ENCODE data around the gene DLGAP1. TPM values are rescaled to one million over a fixed set of nuclear protein-coding genes. Genes with fewer than 3 reads are reported as not detected.
A peak's percentile ranks its signal among the peaks of the same experiment; 100 is the strongest.

Gene DLGAP1
- total and polyA plus RNA-seq, 5 donors from 2014 or later, result 0.11 to 5.4 (median 0.68) TPM

GRCh38 chr18:3878401-3878800 lies 576.7 kb downstream of the DLGAP1 start:
- no peak overlapping the region for H3K27ac ChIP-seq (ENCODE audit: insufficient read depth, low read length, poor library complexity, severe bottlenecking)
- peaks cover 0 to 2% (median 0%) of the 10 kb centered on the region in 7 donors for H3K9me3 Mint-ChIP-seq
- H3K36me3 ChIP-seq (ENCODE audit: control insufficient read depth, insufficient read depth, low read length), result no peaks in the 10 kb centered on the region
- no peaks in the 10 kb centered on the region for H3K9me3 ChIP-seq (ENCODE audit: control insufficient read depth in 2 of 2, low read length in 2 of 2)
- DNase-seq (no peak), ATAC-seq (ENCODE audit: low read depth in 2 of 2) (no peak)
- H3K4me3 Mint-ChIP-seq, result no peak overlapping the region
- H3K27me3 ChIP-seq (ENCODE audit: control insufficient read depth, insufficient read depth, low read length), result no peaks in the 10 kb centered on the region
- no peak overlapping the region for H3K4me3 ChIP-seq (ENCODE audit: low read depth, low read length)
- no peaks in the 10 kb centered on the region for H3K36me3 Mint-ChIP-seq
- H3K27ac Mint-ChIP-seq, result no peak overlapping the region
- no peaks in the 10 kb centered on the region for H3K4me1 ChIP-seq (ENCODE audit: control insufficient read depth, insufficient read depth, low read length, poor library complexity, severe bottlenecking)
- H3K27me3 Mint-ChIP-seq, result peaks cover 15% of the 10 kb centered on the region
- no peaks in the 10 kb centered on the region for H3K4me1 Mint-ChIP-seq

DNA sequence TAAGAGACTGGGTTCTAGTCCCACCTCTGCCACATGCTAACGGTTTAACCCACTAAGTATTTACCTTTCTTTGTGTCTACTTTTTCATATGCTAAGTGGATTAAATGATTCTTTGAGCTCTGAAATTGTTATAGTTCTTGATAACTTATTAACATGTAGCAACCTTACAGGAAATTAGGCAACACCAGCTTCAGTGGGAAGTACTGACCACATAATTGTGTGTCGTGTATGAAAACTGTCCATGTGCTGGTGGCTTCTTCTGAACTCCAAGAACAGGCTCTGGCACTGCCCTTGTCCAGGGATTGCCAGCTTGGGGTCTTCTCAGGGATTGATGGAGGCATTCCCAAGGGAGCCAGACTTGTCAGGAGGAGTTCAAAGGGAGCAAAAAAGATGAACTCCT lies 577.4 kb downstream of the DLGAP1 start:
- Histone ChIP-seq H3K9me3 (ENCODE audit: control insufficient read depth in 2 of 2, low read length in 2 of 2) (no peaks in the 10 kb centered on the region), H3K36me3 (ENCODE audit: control insufficient read depth, insufficient read depth, low read length) (no peaks in the 10 kb centered on the region), H3K27me3 (ENCODE audit: control insufficient read depth, insufficient read depth, low read length) (no peaks in the 10 kb centered on the region), H3K4me1 (ENCODE audit: control insufficient read depth, insufficient read depth, low read length, poor library complexity, severe bottlenecking) (no peaks in the 10 kb centered on the region), H3K4me3 (ENCODE audit: low read depth, low read length) (no peak overlapping the region), H3K27ac (ENCODE audit: insufficient read depth, low read length, poor library complexity, severe bottlenecking) (no peak overlapping the region)
- DNase-seq (no peak), ATAC-seq (ENCODE audit: low read depth in 2 of 2) (no peak)
- Mint-ChIP-seq H3K27me3 (peaks cover 10% of the 10 kb centered on the region), H3K9me3 (peaks cover 0 to 2% (median 0%) of the 10 kb centered on the region in 7 donors), H3K4me1 (no peaks in the 10 kb centered on the region), H3K27ac (no peak overlapping the region), H3K36me3 (no peaks in the 10 kb centered on the region), H3K4me3 (no peak overlapping the region)

DNA sequence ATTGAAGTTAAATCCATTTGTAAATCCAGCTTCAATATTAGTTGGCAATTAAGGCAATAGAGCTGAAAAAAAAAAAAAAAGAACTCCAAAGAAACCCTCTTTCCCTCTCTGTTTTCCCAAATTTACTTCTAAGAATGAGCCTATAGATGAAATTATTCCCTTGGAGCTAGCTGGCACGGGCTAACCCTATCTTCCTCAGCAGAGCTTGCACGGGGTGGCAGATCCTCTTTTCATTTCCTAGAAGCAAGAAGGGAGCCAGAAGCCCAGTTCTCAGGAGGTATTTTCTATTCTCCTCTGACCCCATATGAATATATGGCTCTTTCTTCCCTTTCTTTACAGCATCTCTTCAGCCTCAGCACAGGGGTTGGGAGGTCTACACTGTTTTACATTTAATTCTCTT lies 579.1 kb downstream of the DLGAP1 start:
- Mint-ChIP-seq H3K27me3 (peaks cover 12% of the 10 kb centered on the region), H3K36me3 (no peaks in the 10 kb centered on the region), H3K4me1 (no peaks in the 10 kb centered on the region), H3K27ac (no peak overlapping the region), H3K4me3 (no peak overlapping the region), H3K9me3 (peaks cover 0 to 2% (median 0%) of the 10 kb centered on the region in 7 donors)
- DNase-seq (no peak), ATAC-seq (ENCODE audit: low read depth in 2 of 2) (no peak)
- no peak overlapping the region for H3K4me3 ChIP-seq (ENCODE audit: low read depth, low read length)
- H3K27me3 ChIP-seq (ENCODE audit: control insufficient read depth, insufficient read depth, low read length), result no peaks in the 10 kb centered on the region
- H3K9me3 ChIP-seq (ENCODE audit: control insufficient read depth in 2 of 2, low read length in 2 of 2), result no peaks in the 10 kb centered on the region
- no peaks in the 10 kb centered on the region for H3K36me3 ChIP-seq (ENCODE audit: control insufficient read depth, insufficient read depth, low read length)
- no peak overlapping the region for H3K27ac ChIP-seq (ENCODE audit: insufficient read depth, low read length, poor library complexity, severe bottlenecking)
- no peaks in the 10 kb centered on the region for H3K4me1 ChIP-seq (ENCODE audit: control insufficient read depth, insufficient read depth, low read length, poor library complexity, severe bottlenecking)

- peaks cover 18% of the 10 kb centered on the region for H3K27me3 Mint-ChIP-seq
- ATAC-seq (ENCODE audit: low read depth in 2 of 2), result no peak
- no peak overlapping the region for H3K27ac Mint-ChIP-seq
- peaks cover 0 to 2% (median 0%) of the 10 kb centered on the region in 7 donors for H3K9me3 Mint-ChIP-seq
- DNase-seq, result no peak
- no peaks in the 10 kb centered on the region for H3K4me1 Mint-ChIP-seq
- no peak overlapping the region for H3K27ac ChIP-seq (ENCODE audit: insufficient read depth, low read length, poor library complexity, severe bottlenecking)
- H3K4me3 ChIP-seq (ENCODE audit: low read depth, low read length), result no peak overlapping the region
- H3K27me3 ChIP-seq (ENCODE audit: control insufficient read depth, insufficient read depth, low read length), result no peaks in the 10 kb centered on the region
- H3K4me1 ChIP-seq (ENCODE audit: control insufficient read depth, insufficient read depth, low read length, poor library complexity, severe bottlenecking), result no peaks in the 10 kb centered on the region
- no peaks in the 10 kb centered on the region for H3K9me3 ChIP-seq (ENCODE audit: control insufficient read depth in 2 of 2, low read length in 2 of 2)
- H3K36me3 Mint-ChIP-seq, result no peaks in the 10 kb centered on the region
- no peaks in the 10 kb centered on the region for H3K36me3 ChIP-seq (ENCODE audit: control insufficient read depth, insufficient read depth, low read length)
- no peak overlapping the region for H3K4me3 Mint-ChIP-seq
Measured at GRCh38 chr18:3875376-3875775, 579.7 kb downstream of the DLGAP1 start.

GRCh38 chr18:3874581-3874980 lies 580.5 kb downstream of the DLGAP1 start:
- no peaks in the 10 kb centered on the region for H3K27me3 ChIP-seq (ENCODE audit: control insufficient read depth, insufficient read depth, low read length)
- Mint-ChIP-seq H3K9me3 (peaks cover 0 to 2% (median 0%) of the 10 kb centered on the region in 7 donors), H3K27me3 (peaks cover 18% of the 10 kb centered on the region), H3K4me3 (no peak overlapping the region), H3K27ac (no peak overlapping the region), H3K36me3 (no peaks in the 10 kb centered on the region), H3K4me1 (no peaks in the 10 kb centered on the region)
- DNase-seq (no peak), ATAC-seq (ENCODE audit: low read depth in 2 of 2) (no peak)
- H3K9me3 ChIP-seq (ENCODE audit: control insufficient read depth in 2 of 2, low read length in 2 of 2), result no peaks in the 10 kb centered on the region
- H3K4me3 ChIP-seq (ENCODE audit: low read depth, low read length), result no peak overlapping the region
- H3K4me1 ChIP-seq (ENCODE audit: control insufficient read depth, insufficient read depth, low read length, poor library complexity, severe bottlenecking), result no peaks in the 10 kb centered on the region
- H3K36me3 ChIP-seq (ENCODE audit: control insufficient read depth, insufficient read depth, low read length), result no peaks in the 10 kb centered on the region
- H3K27ac ChIP-seq (ENCODE audit: insufficient read depth, low read length, poor library complexity, severe bottlenecking), result no peak overlapping the region

DNA sequence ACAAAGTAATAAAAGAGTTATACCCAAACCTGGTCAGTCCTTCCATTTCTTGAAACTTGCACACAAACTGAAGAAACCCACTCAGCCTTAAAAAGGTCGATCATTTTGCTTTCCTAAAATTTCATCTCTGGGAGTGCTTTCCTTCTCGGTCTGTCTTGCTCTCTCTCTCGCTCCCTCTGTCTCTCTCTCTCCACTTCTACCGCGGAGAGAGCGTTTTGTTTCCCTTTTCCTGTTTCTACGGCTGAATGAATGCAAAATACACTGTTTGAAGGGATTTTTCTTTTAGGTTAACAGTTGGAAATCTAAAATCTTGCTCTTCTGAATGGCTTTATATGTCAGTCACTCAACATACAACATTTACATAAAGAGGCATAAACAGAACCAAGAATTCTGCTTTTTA lies 581.0 kb downstream of the DLGAP1 start:
- Mint-ChIP-seq H3K4me1 (no peaks in the 10 kb centered on the region), H3K4me3 (no peak overlapping the region), H3K9me3 (peaks cover 0 to 2% (median 0%) of the 10 kb centered on the region in 7 donors), H3K27ac (no peak overlapping the region), H3K27me3 (peaks cover 18% of the 10 kb centered on the region), H3K36me3 (no peaks in the 10 kb centered on the region)
- ATAC-seq (ENCODE audit: low read depth in 2 of 2), result no peak
- Histone ChIP-seq H3K9me3 (ENCODE audit: control insufficient read depth in 2 of 2, low read length in 2 of 2) (no peaks in the 10 kb centered on the region), H3K36me3 (ENCODE audit: control insufficient read depth, insufficient read depth, low read length) (no peaks in the 10 kb centered on the region), H3K27me3 (ENCODE audit: control insufficient read depth, insufficient read depth, low read length) (no peaks in the 10 kb centered on the region), H3K4me1 (ENCODE audit: control insufficient read depth, insufficient read depth, low read length, poor library complexity, severe bottlenecking) (no peaks in the 10 kb centered on the region), H3K27ac (ENCODE audit: insufficient read depth, low read length, poor library complexity, severe bottlenecking) (no peak overlapping the region), H3K4me3 (ENCODE audit: low read depth, low read length) (no peak overlapping the region)
- DNase-seq, result no peak

- H3K27ac Mint-ChIP-seq, result peak overlapping the region in 1 of 3 donors; percentile 22
- no peaks in the 10 kb centered on the region for H3K9me3 ChIP-seq (ENCODE audit: control insufficient read depth in 2 of 2, low read length in 2 of 2)
- no peaks in the 10 kb centered on the region for H3K36me3 ChIP-seq (ENCODE audit: control insufficient read depth, insufficient read depth, low read length)
- H3K4me1 ChIP-seq (ENCODE audit: control insufficient read depth, insufficient read depth, low read length, poor library complexity, severe bottlenecking), result no peaks in the 10 kb centered on the region
- H3K4me1 Mint-ChIP-seq, result no peaks in the 10 kb centered on the region
- no peak for ATAC-seq (ENCODE audit: low read depth in 2 of 2)
- no peak overlapping the region for H3K4me3 ChIP-seq (ENCODE audit: low read depth, low read length)
- no peaks in the 10 kb centered on the region for H3K27me3 ChIP-seq (ENCODE audit: control insufficient read depth, insufficient read depth, low read length)
- no peaks in the 10 kb centered on the region for H3K36me3 Mint-ChIP-seq
- no peak overlapping the region for H3K4me3 Mint-ChIP-seq
- no peak for DNase-seq
- peaks cover 0 to 2% (median 0%) of the 10 kb centered on the region in 7 donors for H3K9me3 Mint-ChIP-seq
- no peak overlapping the region for H3K27ac ChIP-seq (ENCODE audit: insufficient read depth, low read length, poor library complexity, severe bottlenecking)
- H3K27me3 Mint-ChIP-seq, result peaks cover 18% of the 10 kb centered on the region
Measured at GRCh38 chr18:3873698-3874097, 581.4 kb downstream of the DLGAP1 start.

DNA sequence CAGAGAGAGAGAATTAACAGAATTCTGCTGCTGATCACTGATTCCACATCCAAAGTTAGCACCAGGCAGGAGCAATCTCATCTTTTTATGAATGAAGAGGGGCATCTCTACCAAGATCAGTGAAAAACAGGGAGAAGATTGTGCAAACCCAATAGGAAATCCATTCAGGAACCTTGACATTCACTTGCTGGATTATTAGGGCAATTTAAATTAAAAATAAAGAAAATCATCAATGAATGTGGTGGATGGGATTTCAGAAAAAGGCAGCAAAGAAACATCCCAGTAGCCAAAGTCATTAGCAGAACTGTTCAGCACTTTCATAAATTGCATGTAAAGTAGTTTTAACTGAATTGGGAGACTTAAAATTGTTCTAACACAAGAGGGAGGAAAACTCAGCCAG lies 581.9 kb downstream of the DLGAP1 start:
- Mint-ChIP-seq H3K9me3 (peaks cover 0 to 2% (median 0%) of the 10 kb centered on the region in 7 donors), H3K36me3 (no peaks in the 10 kb centered on the region), H3K4me3 (no peak overlapping the region), H3K27me3 (peaks cover 18% of the 10 kb centered on the region), H3K27ac (no peak overlapping the region), H3K4me1 (no peaks in the 10 kb centered on the region)
- Histone ChIP-seq H3K4me3 (ENCODE audit: low read depth, low read length) (no peak overlapping the region), H3K27me3 (ENCODE audit: control insufficient read depth, insufficient read depth, low read length) (no peaks in the 10 kb centered on the region), H3K4me1 (ENCODE audit: control insufficient read depth, insufficient read depth, low read length, poor library complexity, severe bottlenecking) (no peaks in the 10 kb centered on the region), H3K27ac (ENCODE audit: insufficient read depth, low read length, poor library complexity, severe bottlenecking) (no peak overlapping the region), H3K36me3 (ENCODE audit: control insufficient read depth, insufficient read depth, low read length) (no peaks in the 10 kb centered on the region), H3K9me3 (ENCODE audit: control insufficient read depth in 2 of 2, low read length in 2 of 2) (no peaks in the 10 kb centered on the region)
- DNase-seq (no peak), ATAC-seq (ENCODE audit: low read depth in 2 of 2) (no peak)

All from CD4-positive, CD25-positive, alpha-beta regulatory T cell (primary cell).